Measurements from ENCODE around the gene COL11A1.
"Not testable (repeated sequence)": the region's sequence is repeated elsewhere in the genome, so short reads cannot be mapped to it uniquely, and the experiment has no call there.

The COL11A1 gene

GRCh38 chr1:102836991-102837390 lies 271.3 kb downstream of the COL11A1 start:
- no peak for DNase-seq (ENCODE audit: low read depth in 3 of 3)

DNA sequence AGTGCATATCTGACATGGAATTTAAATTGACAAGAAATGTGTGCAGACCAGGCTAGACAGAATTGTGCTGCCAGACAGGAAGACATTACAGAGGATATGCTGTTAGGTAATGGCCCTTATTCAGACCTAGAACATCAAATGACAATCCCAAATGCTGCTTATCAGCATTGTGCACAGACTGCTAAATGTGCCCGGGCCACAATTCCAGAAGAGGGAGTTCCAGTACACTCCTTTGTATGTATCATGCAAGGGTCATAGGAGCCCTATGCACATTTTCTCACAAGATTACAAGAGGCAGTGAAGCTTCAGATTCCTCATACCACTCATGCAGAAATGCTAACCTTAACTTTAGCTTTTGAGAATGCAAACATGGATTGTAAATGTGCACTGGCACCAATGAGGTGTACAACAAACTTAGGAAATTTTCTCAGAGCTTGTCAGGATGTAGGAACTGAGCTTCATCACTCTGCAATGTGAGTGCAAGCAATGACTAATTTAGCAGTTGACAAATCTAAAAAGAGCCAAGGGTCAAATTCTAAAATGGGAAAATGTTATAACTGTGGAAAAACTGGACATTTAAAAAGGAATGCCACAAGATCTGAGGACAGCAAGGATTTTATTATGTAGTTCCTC lies 273.5 kb downstream of the COL11A1 start:
- DNase-seq (ENCODE audit: low read depth in 3 of 3) = no peak

- no peak for DNase-seq (ENCODE audit: low read depth in 3 of 3)
Observed at GRCh38 chr1:102833151-102833550, 275.2 kb downstream of the COL11A1 start.

GRCh38 chr1:102826706-102827105 lies 281.6 kb downstream of the COL11A1 start:
- DNase-seq (ENCODE audit: low read depth in 3 of 3) = not testable (repeated sequence)

Measured in stimulated activated CD4-positive, alpha-beta T cell treated with anti-CD3 and anti-CD28 coated beads, TNF-alpha, amount 100 ng/mL, for 48 hours (primary cell).